WERI-Rb-1 (cell line): ENCODE measurements around the gene PCDH9.

Experiments used
- DNase-seq: peaks from one replicate; pipeline ENCODE4 v3.0.0-alpha.2; 2020
- H3K27ac ChIP-seq: fragments of 250-450 bp; sonication (Bioruptor Pico); 2 replicates; pipeline ENCODE4 v1.5.1; 2020; ENCODE audit warnings: mild to moderate bottlenecking, moderate library complexity
- H3K27me3 ChIP-seq: fragments of 250-450 bp; sonication (Bioruptor Pico); 2 replicates; pipeline ENCODE4 v1.5.1; 2021; ENCODE audit warnings: mild to moderate bottlenecking, low read depth, moderate library complexity; ENCODE audit not compliant: insufficient read depth, severe bottlenecking
- H3K36me3 ChIP-seq: fragments of 250-450 bp; sonication (Bioruptor Pico); 2 replicates; pipeline ENCODE4 v1.5.1; 2020; ENCODE audit warnings: mild to moderate bottlenecking, moderate library complexity
- H3K4me3 ChIP-seq: 2 replicates; pipeline ENCODE4 v1.5.1; 2011; ENCODE audit warnings: low read depth, mild to moderate bottlenecking, control low read depth, low read length
- H3K9me3 ChIP-seq: fragments of 250-450 bp; sonication (Bioruptor Pico); 2 replicates; pipeline ENCODE4 v1.5.1; 2021; ENCODE audit warnings: mild to moderate bottlenecking, moderate library complexity; ENCODE audit not compliant: severe bottlenecking
- TF ChIP-seq, protein P1 (sequence below): IDR thresholded peaks from 2 replicates; pipeline ENCODE4 v1.5.1; 2011; ENCODE audit warnings: low read depth, mild to moderate bottlenecking, control low read depth, inconsistent platforms, low read length

The PCDH9 gene

DNA sequence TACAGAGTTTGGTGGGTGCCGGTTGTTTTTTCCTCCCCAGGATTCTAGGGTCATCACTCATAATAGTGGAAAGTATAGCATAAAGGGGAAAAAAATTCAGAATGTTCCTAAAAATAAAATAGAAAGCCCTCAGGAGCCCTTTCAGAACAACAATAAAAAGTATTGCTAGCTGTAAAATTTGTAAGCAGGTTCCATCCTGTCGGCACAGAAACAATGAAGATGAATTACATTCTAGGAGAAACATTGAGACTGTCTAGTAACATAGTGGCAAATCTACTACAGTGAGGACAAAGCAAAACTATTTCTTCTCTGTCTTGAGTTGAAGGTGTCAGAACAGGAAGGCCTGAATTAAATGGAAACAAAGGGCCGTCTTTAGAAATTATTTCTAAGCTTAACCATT is 870.7 kb downstream of the PCDH9 start:
- TF ChIP-seq, protein P1, sequence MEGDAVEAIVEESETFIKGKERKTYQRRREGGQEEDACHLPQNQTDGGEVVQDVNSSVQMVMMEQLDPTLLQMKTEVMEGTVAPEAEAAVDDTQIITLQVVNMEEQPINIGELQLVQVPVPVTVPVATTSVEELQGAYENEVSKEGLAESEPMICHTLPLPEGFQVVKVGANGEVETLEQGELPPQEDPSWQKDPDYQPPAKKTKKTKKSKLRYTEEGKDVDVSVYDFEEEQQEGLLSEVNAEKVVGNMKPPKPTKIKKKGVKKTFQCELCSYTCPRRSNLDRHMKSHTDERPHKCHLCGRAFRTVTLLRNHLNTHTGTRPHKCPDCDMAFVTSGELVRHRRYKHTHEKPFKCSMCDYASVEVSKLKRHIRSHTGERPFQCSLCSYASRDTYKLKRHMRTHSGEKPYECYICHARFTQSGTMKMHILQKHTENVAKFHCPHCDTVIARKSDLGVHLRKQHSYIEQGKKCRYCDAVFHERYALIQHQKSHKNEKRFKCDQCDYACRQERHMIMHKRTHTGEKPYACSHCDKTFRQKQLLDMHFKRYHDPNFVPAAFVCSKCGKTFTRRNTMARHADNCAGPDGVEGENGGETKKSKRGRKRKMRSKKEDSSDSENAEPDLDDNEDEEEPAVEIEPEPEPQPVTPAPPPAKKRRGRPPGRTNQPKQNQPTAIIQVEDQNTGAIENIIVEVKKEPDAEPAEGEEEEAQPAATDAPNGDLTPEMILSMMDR = no peak
- Histone ChIP-seq H3K27me3 (no peaks in the 10 kb centered on the region), H3K27ac (no peak overlapping the region), H3K4me3 (no peak overlapping the region), H3K36me3 (no peaks in the 10 kb centered on the region), H3K9me3 (no peaks in the 10 kb centered on the region)
- no peak for DNase-seq

DNA sequence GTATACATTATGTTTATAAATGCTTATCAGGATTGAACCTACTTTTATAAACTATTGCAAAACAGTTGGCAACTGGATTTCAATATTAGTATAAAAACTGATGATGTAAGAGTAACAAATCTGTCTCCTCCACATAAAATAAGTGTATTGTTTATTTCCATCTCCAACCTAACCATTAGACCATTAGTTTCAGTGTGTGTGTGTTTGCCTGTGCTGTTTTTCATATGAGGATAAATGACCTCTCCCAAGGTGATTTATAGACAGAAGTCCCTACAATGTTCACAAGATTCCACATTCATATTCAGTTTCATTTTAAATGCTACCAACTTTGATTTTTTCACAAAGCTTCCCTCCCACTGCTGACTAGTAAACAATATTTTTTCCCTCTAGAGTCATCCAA is 871.6 kb downstream of the PCDH9 start:
- no peak overlapping the region for H3K4me3 ChIP-seq
- TF ChIP-seq, protein P1 = no peak
- no peaks in the 10 kb centered on the region for H3K9me3 ChIP-seq
- H3K27ac ChIP-seq = no peak overlapping the region
- no peaks in the 10 kb centered on the region for H3K36me3 ChIP-seq
- no peak for DNase-seq
- H3K27me3 ChIP-seq = no peaks in the 10 kb centered on the region

DNA sequence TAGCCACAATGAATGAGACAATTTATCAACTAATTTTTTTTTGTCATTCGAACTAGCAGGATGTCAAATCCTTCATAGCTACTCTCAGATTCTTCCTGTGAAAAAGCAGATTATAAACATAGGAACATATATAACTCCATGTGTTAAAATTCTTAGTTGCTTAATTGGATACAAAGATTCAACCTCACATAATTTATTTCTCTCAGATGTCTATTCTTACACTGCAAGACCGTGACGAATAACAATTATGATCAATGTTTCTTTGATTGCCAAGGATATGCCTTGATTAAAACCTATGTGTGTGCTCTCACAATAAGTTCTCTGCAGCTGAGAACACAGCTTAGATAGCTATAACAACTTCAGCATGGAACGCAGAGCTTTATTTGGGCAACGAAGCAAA is 872.7 kb downstream of the PCDH9 start:
- TF ChIP-seq, protein P1 = no peak
- Histone ChIP-seq H3K27me3 (no peaks in the 10 kb centered on the region), H3K4me3 (no peak overlapping the region), H3K27ac (no peak overlapping the region), H3K36me3 (no peaks in the 10 kb centered on the region), H3K9me3 (no peaks in the 10 kb centered on the region)
- no peak for DNase-seq

DNA sequence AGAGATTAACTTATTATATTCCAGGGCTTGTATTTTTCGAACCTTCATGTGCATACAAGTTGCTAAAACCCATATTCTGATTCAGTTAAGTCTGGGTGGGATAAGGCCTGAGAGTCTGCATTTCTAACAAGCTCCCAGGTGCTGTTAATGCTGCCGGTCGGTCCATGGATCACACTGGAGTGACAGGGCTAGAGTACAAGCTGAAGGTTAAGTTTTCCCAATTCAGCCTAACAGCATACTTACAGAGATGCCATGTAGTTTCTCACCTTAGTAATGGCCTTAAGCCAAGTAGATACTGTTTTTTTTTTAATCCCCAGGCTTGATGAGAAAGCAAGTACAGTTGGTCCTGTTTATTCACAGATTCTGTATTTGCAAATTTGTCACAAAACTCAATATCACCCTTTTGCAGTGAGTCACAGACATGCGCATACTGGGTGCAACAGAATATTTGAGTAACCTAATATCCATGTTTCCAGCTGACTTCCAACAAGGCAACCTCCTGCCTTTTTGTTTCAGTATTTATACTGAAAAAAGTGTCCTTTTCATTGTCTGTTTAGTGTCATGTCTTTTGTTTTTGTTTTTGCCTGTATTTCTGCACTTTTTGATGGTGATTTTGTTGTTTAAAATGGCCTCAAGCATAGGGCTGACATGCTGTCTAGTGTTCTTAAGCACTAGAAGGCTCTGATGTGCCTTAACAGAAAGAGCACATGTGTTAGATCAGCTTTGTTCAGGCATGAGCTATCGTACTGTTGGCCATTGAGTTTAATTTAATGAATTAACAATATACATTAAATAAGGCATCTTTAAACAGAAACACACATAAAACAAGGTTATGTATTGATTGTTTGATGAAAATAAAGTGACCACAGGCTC is 875.0 kb downstream of the PCDH9 start:
- no peaks in the 10 kb centered on the region for H3K9me3 ChIP-seq
- no peak overlapping the region for H3K4me3 ChIP-seq
- no peak overlapping the region for H3K27ac ChIP-seq
- no peaks in the 10 kb centered on the region for H3K36me3 ChIP-seq
- TF ChIP-seq, protein P1 = no peak
- DNase-seq = no peak
- no peaks in the 10 kb centered on the region for H3K27me3 ChIP-seq

DNA sequence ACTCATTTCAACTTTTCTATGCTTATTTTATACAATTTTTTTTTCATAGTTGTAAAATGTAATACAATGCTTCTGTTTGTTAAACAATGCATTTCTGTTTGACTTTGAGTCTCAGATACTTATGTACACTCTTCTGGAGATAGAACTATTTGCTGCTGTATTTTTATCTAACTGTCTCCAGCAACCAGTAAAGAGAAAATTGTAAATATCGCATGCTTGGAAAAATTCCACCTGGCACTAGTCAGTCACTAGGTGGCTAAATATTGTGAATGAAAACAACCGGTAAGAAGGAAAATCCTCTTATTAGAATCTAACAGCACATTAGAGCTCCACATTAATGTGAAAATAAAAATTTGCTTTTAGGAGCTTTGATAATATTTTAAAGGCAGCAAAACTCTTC is 876.5 kb downstream of the PCDH9 start:
- Histone ChIP-seq H3K4me3 (no peak overlapping the region), H3K27me3 (no peaks in the 10 kb centered on the region), H3K9me3 (no peaks in the 10 kb centered on the region), H3K36me3 (no peaks in the 10 kb centered on the region), H3K27ac (no peak overlapping the region)
- TF ChIP-seq, protein P1 = no peak
- no peak for DNase-seq

DNA sequence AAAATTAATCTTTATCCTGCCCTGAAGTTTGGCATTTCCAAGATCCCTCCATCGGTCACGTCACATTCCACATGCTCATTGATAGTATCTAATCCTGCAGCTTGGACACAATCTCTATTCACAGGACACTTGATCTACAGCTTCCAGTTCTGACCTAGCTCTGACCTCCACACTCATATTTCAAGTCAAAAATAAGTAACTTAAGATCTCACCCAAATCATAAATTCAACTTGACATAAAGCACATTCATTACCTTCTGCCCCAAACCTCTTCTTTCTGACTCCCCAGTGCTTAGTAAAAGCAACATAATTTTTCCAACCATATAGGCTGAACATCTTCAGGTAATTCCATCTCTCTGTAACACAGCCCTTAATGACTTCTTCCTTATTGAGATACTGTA is 880.2 kb downstream of the PCDH9 start:
- Histone ChIP-seq H3K27me3 (no peaks in the 10 kb centered on the region), H3K27ac (no peak overlapping the region), H3K9me3 (no peaks in the 10 kb centered on the region), H3K36me3 (no peaks in the 10 kb centered on the region), H3K4me3 (no peak overlapping the region)
- no peak for DNase-seq
- TF ChIP-seq, protein P1 = no peak
